HPDE6-E6E7 (cell line): ENCODE results near the gene E2F3.

Source experiments
- DNase-seq: peaks from one replicate; pipeline ENCODE4 v3.0.0; 2011; ENCODE audit warnings: missing footprints; ENCODE audit errors: extremely low spot score

E2F3 gene

DNA sequence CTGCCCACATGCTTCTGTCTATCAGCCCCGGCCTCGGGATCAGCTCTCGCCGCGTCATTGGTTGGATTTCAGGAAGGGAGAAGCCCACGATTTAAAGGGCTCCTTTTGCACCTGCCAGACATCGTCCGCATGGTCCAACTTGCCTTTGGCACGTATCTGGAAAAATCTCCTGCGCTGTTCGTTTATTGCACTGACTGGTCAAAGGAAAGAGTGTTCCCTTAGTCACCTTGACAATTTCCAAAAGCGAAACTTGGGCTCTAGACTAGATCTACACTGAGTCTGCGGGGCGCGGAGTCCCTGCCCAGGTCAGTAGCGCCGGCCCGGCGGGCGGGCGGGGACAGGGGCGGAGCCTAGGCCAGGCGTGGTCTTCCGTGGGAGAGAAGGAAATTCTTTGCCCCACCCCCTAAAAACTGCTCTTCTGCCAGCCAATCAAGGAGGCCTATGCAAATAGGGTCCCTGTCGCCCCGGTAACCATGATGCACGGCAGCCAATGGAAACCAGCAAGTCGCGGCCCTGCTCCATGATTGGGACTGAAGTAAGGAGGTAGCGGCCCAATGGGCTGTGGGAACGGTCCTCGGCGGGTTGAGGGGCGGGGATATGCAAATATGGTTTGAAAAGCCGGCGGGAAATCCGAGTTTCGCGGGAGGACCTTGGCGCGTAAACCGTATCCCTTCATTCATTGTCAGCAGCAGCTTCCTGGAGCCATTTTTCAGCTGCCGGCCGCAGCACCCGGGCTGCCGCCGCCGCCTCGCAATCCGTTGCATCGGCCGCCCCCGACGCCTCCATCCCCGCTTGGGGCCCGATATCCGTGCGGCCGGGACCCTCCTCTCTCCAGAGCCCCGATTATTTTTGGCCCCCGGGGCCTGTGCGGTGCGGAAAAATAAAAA lies at the start of gene E2F3:
Gene E2F3, plus strand, starts transcription at position 675 of the 887 bp plus-strand sequence. CDS start 354 bp downstream, outside the sequence.
- peak; percentile 99 for DNase-seq

DNA sequence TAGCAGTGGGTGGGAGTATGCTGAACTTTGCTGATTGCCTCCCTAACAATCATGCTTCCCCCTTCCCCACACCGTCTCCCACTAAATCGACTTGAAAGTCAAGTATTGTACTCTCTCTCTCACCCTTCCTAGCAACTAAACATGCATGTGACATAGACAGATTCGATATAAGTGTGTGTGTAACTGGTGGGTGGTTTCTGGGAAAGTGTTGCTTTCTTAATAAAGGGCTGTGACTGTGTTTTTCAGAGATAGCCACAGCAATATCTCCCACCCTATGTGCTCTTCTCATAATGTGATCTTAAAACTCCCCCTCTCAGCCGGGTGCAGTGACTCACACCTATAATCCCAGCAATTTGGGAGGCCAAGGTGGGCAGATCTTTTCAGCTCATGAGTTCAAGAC lies 49.3 kb upstream of the E2F3 start:
- no peak for DNase-seq

DNA sequence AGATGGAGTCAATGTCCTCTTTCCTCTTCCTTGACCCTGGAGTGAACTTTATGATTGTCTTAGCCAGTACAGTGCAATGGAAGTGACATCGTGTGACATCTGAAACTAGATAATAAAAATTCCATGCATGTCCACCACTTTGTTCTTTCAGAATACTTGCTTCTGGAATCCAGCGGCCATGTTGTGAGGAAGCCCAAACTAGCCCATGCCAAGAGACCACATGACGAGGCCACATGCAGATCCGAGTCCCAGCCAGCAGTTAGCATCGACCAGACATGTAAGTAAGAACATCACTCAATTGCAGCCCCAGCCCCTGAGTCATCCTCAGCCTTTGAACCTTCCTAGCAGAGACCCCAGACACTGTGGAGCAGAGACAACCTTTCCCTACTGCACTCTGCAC lies 48.5 kb upstream of the E2F3 start:
- DNase-seq: no peak

DNA sequence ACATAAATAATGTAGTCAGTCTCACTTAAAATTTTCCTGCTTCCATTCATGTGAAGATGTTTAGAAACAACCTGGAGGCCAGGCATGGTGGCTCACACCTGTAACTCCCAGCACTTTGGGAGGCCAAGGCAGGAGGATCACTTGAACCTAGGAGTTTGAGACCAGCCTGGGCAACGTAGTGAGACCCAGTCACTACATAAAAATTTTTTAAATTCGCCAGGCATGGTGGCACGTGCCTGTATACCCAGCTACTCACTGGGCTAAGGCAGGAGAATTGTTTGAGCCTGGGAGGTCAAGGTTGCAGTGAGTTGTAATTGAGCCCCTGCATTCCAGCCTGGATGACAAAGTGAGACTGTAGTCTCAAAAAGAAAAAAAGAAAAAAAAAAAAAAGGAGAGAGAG lies 47.3 kb upstream of the E2F3 start:
- DNase-seq: no peak

DNA sequence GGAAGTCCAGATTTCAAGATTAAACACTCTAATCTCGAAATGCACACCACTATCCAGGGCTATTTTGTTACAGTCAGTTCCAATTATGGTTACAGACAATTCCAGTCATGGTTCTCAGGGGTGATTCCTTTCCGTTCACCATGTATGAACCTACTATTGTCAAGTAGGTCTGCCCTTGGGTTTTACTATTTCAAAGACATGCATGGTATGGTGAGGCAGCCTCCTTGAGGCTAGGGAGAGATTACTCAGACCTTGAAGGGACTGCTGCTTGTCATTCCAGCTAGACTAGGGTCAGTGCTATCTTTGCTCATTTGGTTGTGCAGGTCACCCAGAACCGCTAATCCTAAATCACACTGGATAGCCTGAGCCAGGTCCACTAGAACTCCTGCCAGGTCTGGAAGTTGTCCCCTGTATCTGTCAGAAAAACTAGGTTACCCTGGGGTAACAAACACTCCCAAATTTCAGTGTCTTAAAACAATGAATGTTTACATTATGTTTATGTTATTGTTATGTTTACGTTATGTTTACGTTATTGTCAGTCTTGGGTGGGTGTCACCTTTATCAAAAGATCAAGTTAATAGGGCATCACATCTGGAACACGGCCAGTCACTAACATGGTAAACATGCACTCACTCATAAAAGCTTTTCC lies 41.1 kb upstream of the E2F3 start:
- no peak for DNase-seq

DNA sequence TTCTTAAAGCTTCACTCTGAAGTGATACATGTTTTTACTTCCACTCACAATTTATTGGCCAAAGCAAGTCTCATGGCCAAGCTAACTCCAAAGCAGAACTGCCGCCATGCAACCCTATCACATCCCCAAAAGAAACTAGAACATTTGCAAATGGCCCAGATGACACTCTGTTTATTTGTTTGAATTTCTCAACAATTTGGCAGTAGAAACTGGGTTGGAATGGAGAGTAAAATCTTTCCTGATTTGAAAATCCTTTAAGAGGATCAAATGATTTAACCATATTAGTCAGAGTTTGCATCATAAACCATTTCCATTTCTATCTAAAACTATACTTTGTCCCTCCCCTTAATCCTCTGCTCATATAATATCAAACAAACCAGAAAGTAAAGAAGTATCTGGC lies 39.1 kb upstream of the E2F3 start:
- no peak for DNase-seq

DNA sequence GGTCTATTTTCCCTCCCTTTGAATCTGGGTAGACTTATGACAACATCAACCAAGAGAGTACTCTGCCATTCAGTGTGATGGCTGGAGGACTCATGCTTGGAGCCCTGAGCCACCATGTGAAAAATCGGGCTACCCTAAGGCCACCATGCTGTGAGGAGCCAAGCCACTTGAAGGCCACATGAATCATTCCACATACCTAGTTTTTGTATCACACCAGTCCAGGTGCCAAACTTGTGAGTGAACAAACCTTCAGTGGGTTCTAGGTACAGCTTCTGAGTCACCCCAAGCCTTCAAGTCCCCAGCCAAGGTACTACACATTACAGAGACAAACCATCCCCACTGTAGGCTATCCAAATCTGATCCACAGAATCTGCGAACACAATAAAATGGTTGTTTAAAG lies 37.4 kb upstream of the E2F3 start:
- no peak for DNase-seq

DNA sequence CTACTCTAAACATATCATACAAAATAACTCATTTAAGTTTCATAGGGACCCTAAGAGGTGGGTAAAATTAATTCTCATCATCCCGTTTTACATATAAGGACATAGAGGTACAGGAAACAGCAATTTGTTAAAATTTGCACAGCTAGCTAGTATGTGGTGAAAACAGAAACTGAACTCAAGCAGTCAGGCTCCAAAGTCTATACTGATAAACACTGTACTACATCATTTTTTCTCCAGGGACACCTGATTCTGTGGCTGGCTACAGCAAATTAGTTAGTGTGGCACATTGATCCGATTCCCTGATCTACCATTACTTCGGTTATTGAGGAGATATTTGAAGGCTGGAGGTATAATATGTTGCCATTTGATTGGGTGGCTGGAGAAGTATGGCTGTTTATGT lies 36.2 kb upstream of the E2F3 start:
- no peak for DNase-seq

DNA sequence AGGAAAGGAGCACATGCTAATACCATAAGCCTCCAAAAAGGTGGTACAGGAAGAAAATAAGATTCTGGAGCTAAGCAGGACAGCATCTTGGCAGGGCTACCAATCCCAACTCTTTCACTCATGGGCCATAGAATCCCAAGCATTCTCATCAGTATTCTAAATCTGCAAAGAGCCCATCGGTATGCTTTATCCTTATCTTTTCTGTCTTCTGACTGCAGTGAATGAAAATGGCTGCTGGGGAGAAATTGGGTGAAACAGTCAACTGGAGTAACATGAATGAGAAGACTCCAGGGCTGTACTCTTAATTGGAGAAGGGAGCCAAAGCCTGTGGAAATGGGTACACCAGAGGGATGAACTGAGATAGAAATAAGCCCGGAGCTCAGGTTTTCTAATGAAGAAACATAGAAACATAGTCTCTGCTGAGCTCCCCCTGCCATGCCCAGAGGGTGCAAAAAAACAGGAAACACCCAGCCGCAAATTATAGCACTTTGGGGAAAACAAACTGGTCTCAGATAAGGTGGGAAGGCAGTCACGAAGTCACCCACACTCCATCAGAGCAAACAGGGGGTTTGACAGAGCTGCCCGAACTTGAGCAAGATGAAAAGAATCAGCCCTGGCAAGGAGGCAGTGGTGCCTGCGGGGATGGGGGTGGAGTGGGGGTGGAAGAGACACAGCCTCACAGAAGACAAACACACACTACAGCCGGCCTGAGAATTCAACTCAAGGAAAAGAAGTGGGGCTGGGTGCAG lies 35.4 kb upstream of the E2F3 start:
- no peak for DNase-seq

DNA sequence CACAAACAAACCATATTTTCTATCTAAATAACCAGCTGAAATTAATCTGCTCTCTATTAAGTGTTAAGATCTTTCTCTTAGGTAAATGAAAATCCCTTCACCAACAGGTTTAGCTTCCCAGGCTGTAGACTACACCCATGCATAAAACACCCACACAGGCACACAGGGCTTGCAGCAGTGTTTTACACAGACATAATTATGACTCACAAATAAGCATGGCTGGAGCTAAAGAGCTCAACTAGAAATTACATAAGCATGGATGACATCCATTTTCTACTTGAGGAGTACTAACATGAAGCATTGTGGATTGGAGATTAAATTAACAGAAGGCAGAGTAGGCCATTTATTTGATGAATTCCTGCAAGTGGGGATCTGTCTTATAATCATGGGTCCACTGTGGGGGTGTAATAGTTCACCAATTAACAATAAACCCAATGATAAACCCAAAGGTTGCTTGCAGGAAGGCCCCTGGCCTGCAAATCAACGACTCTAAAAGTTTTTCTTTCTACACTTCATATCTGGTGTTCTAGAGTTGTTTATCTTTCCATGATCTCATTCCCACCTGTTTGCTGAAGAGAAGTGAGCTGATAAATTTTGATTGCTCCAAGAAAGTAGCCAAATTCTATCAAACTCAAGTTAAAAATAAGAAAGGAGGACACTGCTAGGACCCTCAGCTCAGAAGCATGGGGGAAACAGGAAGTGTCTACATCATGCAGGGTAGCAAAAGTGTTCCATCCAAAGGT lies 33.8 kb upstream of the E2F3 start:
- DNase-seq: no peak

DNA sequence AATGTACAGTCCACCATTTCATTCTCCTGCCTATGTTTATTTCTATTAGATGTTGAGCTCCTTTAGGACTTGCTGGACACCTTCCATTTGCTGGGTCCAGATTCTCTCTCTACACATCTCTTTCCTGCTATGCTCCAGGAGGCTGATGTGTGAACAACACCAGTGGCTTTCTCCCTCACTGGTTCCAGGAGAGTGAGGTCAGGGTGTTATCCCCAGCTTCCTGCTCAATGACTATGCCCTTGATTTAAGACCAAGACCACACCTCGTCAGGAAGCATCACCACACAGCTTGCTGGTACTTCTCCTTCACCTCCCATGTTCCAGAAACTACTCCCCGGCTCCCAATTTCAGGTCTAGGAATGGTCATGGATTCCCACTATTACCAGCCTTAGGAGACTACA lies 31.3 kb upstream of the E2F3 start:
- DNase-seq: no peak

DNA sequence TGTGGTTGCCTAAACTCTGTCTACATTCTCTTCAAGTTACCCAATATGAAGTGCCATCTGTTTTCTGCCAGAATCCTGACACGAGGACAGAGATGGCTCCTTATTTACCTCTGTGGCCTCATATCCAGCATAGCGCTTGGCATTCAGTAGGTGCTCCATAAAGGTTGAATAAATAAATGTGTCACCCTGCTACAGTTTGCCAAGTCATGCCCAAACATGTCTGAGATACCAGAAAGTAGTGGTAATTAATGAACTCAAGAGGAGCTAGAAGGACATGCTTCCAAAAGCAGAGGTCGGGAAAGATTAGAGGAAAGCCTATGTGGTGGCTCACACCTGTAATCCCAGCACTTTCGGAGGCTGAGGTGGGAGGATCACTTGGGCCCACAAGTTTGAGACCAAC lies 30.9 kb upstream of the E2F3 start:
- no peak for DNase-seq

DNA sequence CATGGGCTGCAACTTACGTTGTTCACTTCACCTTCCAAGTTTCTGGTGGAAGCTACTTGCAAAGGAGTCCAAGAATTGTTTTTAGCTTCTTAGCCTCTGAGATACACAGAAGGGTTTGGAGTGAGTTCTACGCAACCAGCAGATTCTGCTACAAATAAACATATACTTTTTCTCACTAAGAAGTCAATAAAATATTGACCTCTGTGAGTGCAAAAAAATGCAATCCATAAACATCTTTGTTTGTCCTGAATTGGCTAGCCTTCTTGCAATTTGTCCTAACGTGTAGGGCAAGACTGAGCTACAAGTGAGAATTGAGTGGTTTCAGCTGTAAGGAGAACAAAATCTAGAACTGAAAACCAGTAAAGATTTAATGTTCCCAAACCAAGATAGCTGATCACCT lies 26.2 kb upstream of the E2F3 start:
- DNase-seq: no peak

DNA sequence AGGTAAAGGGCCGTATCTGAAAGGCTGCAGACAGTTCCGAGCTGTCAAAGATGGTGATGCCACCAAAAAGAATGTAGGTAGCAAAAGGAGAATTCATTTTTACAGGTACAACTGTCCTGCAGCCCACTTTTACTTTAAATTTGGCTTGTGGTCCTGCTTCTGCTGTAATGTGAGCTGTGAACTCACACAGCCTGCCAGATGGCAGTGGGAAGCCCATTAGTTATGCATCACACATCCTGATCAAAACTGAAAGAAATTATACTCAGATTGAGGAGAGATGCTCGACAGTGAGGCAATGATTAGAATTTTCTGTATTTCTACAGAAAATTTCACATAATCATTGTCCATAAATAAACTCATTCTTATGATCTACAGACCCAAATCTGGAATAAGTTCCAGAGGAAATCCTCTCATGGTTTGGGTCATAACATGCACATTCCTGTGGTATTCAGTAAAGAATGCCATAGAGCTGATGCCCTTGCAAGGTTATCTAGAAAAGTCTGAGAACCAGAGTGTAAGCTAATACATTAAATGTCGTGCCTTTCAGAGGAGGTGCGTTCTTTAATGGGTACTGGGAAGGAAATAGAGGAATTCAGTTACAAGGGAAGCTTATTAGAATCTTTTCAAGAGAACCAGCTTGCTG lies 23.9 kb upstream of the E2F3 start:
- no peak for DNase-seq

DNA sequence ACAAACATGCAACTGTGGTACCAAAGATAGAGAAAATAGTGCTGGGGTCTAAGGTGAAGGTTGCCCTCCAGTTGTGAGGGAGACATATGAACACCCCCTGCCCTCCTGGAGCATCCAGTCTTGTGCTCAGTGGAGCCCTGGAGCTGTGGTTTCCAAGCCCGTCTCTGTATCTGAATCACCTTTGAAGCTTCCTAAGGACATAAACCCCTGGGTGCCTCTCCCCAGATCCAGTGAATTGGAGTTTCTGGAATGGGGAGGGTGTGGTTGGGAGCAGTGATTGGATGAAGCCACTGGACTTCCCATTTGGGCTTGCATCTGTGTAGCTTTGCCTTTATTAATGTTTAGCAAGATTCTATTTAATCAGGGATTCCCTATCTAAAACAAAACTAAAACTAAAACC lies 22.4 kb upstream of the E2F3 start:
- no peak for DNase-seq

DNA sequence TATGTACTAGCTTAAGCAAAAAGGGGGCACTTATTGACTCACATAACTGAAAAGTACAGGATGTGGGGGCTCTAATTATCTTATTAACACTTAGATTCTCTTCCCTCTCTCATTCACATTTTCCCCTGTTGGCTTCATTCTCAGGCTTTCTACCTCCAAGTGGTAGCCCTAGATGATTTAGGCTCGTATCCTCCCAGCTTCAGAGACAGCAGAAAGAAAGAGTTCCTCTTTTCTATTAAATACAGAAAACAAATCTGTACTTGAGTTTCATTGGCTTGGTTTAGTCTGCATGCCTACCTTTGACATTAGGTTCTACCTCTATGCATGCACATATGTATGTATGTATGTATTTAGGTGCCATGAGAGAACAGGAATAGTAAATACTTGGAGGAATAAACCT lies 15.5 kb upstream of the E2F3 start:
- DNase-seq: no peak

DNA sequence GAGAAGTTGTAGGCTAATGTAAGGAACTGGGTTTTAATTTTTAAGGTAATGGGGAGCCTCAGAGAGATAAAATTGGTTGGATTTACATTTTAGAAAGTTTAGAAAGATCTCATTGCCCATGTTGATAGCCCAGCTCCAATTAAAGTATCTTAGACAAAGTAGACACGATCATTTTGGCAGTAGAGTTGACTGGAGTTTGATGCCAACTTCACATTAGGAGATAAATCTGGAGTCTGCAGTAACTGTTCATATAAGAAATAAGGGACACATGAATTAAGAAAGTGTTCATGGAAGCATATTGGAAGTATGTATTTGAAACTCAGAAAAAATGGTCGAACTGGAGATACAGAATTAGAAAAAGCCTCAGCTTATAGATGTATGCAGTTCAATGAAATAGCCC lies 12.6 kb upstream of the E2F3 start:
- no peak for DNase-seq

DNA sequence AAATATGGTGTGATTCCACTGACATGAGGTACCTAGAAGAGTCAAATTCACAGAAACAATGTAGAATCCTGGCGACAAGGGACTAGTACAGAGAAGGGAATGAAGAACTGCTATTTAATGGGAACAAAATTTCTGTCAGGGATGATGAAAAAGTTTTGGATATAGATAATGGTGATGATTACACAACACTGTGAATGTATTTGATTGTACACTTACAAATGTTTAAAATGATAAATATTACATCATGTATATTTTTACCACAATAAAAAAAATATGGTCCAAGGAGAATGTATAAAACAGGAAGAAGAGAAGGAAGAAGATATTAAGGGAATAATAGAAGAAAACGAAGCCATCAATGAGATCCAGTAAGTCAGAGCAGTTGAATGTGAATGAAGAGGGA lies 8.4 kb upstream of the E2F3 start:
- DNase-seq: no peak

DNA sequence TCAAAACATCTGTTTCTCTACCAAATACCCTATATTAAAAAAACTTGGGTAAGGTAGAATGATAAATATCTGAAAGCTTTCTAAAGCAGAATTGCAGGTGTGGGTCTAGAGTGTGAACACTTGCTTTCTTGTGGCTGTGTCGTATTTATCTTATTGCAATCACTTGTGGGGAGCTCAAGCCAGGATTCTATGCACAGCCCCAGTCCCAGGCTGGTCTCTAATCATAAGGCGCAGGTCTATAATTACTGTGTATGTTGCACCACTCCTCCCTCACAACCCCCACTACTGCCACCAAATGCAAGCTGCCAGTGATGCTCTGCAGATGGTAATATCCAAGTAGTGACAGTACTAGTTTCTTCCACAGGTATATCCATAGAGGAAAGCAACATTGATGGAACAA lies 2.2 kb upstream of the E2F3 start:
- DNase-seq: no peak

DNA sequence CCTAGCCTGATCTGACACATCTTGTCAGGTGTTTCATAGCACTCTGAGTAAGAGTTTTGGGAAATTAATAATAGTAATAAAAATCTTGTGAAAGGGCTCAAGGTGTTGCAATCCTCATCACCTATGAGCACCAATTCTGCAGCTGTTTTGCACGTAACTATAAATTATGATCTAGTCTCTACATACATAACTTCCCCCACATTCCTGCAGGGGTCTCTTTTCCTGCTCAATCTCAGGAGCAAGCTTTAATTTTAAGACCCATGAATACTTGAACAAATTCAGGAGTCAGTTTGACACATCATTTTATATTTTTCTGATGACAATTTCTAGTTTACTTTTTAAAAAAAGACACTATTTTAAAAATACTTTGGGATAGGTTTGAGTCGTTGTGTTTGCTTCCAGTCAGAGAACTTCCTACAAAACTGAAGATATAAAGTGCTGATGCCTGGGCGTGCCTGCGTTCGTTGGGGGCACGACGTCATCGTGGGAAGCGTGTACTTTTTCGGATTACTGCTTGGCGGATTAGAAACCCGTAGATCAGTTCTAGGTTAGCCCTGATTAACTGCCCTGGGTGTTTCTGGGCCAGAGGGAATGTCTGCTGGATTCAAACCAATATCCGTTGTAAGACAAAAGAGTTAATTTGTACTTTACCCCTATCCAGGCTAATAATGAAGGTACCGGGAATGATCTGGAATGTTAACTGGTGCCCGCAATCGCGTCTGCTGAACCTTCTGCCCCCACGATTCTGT lies 1.0 kb upstream of the E2F3 start:
- no peak for DNase-seq

DNA sequence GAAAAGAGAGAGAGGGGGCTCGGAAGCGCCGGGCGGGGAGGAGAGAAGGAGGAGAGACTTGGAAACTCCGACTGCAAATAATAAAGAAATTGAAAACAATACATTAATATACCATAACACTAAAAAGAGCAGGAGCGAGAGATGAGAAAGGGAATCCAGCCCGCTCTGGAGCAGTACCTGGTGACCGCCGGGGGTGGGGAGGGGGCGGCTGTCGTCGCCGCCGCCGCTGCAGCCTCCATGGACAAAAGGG lies 338 bp downstream of the E2F3 start:
- no peak for DNase-seq
